ENCODE measurements around the gene ACTN1.

Gene ACTN1

DNA sequence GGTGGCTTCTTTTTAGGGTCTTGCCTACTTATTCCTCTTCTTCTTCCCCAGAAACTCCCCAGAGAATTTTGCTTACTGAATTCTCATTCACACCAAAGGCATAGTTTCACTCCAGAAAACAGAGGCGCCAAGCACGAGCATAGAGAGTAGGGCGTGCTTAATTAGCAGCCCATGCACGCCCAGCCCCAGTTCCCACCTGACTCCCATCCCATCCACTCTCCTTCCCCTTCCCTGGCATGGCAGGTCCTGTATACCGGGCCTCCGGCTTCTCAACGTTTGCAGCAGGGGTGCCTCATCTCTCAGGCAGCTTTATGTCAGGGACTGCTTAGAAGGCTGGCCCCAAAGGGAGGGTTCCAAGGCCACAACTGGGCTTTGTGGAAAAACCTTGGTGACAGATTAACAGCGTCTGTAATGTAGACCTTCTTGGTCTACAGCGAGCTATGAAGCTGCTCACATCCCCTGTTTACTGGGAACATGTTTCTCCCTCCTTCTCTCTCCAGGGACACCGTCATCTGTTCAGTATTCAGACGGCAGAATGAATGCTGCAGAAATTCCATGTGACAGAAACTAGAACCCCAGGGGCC is 62.7 kb downstream of the ACTN1 start:
- no peak for DNase-seq (ENCODE audit: low read depth)

DNA sequence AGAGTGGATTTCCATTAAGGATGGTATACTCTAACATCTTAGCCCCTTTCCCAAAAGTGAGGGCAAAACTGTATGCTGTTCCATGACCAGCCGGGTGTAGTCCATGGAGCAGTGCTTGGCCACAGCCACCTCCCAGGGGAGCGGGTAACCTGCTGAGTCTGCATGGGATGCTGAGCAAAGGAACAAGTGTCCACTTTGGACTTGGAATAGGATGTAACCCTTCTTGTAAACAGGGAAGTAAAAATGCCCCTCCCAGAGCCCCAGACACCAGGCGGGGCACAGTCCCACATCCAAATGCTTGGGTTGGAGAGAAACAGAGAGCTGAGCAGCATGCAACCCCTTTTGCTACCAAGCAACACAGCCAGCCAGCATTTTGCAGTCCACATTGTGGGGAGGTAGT is 65.6 kb downstream of the ACTN1 start:
- no peak for DNase-seq (ENCODE audit: low read depth)

DNA sequence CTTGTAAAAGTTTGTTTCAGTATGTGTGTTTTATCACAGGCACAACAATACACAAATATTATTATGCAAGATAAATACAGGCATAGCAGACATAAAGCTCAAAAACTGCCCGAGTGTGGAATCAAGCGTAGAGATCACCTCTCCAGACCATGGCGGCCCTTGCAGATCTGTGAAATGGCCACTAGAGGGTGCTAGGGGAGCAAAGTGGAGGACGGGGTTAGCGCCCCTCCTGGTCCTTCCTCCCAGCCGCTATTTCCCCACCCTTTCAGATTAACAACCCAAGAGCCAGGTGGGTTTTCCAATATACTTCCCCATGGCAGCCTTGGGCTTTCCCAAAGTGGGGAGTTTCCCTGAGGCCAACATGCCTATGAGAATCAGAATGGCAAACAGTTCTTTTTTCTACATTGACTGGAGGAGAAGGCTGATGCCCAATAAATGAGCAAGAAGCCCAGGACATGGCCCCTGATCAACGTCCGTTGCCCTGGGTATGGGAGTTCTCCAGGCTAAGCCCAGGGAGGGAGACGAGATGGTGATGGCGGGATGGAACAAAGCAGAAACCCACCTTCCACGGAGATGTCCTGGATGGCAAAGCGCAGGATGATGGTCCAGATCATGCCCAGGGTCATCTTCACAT is 67.4 kb downstream of the ACTN1 start:
- DNase-seq (ENCODE audit: low read depth): peak; percentile 66

DNA sequence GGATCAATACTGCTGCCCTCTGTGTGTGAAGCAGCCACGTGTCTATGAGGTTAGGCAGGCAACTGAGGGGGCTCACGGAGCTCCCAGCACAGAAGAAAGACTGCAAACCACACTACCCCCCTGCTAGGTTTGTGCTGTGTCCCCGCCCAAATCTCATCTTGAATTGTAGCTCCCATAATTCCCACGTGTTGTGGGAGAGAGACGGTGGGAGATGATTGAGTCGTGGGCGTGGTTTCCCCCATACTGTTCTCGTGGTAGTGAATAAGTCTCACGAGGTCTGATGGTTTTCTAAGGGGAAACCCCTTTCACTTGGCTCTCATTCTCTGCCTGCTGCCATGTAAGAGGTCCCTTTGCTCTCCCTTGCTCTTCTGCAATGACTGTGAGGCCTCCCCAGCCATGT is 68.6 kb downstream of the ACTN1 start:
- peak; percentile 16 for DNase-seq (ENCODE audit: low read depth)

DNA sequence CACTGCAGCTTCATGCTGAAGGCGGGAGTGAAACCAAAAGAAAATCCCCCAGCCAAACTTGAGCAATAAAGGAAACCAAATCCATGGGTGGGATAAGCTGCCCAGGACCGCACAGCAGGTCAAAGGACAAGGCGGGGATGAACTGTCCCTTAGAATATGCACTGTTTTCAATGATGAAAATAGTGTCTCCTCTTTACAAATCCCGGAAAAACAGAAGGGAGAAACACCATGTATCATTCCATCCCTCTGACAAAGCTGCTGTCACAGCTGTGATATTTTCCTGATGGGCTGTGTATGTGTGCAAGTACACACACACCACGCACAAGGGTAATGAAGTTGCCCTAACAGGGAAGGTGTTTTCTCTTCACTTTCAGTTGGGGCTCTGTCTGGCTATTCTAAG is 70.3 kb downstream of the ACTN1 start:
- peak; percentile 26 for DNase-seq (ENCODE audit: low read depth)

DNA sequence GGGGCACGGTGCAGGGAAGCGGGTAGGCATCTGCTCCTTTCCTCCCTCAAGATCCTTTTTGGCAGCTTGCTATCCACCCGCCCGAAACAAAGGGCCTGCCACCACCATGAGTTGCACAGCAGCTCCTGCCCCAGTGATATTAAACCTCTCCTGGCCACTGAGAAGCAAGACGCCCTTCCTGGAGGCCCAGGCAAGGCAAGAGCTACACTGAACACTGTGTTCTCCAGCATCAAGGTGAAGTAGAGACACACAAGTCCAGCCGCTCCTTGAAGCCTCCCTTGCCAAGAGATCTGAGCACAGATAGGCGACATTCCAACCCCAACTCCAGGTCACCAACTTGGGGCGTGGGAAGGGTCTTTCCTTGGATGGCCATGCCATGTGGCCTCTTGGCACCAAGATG is 70.9 kb downstream of the ACTN1 start:
- no peak for DNase-seq (ENCODE audit: low read depth)

DNA sequence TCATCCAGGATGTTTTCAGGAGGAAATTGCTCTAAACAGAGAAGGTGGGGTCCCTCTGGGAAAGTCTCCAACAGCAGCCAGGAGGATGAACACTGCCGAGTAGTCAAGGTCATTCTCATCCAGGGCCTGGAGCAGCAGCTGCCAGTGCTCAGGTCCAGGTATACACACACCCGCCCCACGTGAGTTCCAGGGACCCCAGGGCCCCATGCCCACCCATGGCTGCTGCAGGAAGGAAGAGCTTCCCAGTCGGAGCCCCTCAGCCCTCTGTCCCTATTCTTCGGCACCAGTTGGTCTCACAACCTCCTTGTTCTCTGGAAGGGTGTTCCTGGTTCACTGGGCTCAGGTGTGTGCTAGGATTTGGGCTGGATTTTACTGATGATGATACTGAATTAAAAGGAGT is 72.7 kb downstream of the ACTN1 start:
- DNase-seq (ENCODE audit: low read depth): no peak

DNA sequence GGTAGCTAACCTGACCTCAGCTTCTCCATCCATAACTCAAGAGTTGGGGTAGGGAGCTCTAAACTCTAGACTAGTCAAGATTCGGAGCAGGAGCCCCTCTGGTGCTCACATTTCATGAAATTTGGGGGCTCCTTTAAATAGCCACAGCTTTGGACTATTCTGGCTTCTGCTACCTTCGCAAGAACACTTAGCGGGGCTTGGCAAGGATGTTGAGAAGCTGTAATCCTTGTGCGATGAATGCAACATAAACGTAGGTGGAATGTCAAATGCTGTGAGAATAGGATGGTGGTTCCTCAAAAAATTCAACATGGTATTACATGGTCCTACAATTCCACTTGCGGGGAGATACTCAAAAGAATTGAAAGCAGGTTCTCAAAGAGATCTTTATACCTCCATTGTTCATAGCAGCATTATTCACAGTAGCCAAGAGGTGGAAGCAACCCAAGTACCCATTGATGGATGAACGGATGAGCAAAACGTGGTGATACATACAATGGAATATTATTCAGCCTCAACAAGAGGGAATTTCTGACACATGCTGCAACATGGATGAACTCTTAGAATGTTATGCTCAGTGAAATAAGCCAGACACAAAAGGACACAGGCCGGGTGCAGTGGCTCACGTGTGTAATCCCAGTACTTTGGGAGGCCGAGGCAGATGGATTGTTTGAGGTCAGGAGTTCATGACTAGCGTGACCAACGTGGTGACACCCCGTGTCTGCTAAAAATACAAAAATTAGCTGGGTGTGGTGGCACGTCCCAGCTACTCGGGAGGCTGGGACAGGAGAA is 73.8 kb downstream of the ACTN1 start:
- no peak for DNase-seq (ENCODE audit: low read depth)

DNA sequence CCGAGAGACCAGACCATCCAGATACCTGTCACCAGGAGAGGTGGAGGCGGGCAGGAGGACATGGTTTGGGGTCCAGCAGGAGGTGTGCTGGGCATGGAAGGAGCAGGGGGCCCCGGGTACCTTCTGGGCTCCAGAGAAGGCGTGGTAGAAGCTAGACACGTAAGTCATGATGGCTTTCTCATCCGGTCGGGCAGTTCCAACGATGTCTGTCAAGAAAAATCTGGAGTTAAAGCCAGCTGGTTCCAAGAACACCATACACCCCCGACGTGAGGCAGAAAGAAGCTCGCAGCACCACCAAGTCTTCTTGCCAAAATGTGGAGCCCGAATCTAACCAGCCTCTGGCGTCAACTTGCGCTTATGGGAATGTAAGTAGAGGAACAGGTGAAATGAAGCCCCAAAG is 76.7 kb downstream of the ACTN1 start:
- no peak for DNase-seq (ENCODE audit: low read depth)

DNA sequence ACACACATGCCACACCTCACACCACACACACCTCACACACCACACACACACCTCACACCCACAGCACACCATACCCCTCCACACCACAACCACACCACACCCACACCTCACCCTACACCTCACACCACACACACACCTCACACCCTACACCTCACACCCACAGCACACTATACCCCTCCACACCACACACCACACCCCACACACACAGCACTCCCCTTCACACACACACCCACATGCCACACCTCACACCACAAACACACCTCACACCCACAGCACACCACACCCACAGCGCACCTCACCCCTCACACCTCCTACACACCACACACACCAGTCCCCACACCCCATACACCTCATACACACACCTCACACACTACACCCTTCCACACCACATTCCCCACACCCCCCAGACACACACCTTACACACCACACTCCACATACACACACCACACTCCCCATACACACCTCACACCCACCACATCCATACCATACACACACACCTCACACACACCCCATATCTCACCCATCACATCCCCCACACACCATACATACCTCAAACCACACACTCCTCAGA is 80.0 kb downstream of the ACTN1 start:
- no peak for DNase-seq (ENCODE audit: low read depth)

DNA sequence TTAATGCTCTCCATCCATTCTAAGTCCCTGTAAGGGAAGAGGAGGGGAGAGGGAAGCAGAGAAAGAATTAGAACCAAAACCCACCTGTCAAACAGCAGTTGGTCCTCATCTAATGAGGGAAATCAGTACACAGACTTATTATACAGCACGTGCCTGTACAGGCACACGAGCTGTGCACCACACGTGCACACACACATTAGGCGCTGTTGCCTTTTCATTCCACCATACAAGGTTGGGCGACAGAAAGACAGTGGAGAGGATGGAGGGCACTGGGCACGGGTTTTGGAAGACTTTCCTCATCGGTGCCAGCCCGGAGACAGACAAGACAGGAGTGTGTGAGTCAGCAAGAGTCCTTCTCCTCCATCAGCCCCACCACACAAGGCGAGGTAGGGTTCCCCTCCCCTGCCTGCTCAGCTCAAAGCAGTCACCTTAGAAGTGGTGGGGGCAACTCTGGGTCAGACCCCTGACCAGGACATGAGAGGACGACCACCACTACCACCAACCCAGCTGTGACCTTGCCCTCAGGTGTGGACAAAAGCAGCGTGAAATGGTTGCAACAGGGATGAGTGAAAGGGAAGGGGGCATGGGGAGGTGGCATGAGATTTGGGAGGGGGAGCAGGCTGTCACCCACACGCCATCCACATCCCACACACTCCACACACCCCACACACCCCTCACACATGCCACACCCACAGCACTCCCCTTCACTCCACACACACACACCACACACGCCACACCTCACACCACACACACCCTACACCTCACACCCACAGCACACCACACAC is 80.7 kb downstream of the ACTN1 start:
- no peak for DNase-seq (ENCODE audit: low read depth)

DNA sequence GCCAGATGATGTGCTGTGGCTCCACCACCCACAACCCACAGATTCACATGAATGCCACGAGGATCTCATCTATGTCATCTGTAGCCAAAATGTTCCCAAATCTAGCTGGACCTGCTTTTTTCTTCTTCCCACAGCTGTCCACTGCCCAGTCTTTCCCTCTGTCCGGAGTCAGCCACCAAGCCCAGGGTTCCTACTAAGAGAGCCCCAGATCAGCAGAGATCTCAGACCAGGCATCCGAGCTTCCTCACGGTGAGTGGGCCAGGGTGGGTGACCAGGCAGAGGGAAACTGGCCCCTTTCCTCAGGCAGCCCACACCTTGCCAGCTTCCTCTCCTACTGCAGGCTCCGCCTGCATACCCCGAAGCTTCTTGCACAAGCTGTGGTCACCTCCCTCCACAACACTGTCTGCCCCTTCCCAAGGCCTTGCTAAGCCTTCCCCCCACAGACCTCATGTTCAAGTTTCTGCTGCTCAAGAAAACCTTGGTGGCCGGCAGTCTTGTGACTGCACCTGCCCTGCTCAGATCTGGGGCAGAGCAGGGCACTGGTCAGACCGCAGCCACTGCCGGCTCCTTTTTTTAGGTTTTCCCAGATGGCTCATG is 81.4 kb downstream of the ACTN1 start:
- peak; percentile 57 for DNase-seq (ENCODE audit: low read depth)

DNA sequence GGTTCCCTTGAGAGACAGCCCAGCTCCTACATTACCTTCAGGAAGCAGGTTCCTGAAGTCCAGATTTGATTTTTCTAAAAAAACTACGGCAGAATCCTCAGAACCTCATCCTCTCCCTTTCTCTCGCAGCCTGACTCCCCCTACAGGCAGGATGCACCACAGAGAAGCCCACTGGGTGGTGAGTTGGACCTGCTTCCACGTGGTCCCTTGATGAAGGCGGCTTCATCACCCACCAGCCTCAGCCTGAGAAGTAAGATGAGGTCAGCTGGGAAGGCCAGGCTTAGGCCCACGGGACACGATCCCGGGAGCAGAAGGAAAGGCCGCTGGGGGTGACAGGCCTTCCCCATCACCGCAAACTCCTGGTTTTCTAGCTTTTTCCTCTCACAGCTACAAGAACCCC is 83.0 kb downstream of the ACTN1 start:
- no peak for DNase-seq (ENCODE audit: low read depth)

DNA sequence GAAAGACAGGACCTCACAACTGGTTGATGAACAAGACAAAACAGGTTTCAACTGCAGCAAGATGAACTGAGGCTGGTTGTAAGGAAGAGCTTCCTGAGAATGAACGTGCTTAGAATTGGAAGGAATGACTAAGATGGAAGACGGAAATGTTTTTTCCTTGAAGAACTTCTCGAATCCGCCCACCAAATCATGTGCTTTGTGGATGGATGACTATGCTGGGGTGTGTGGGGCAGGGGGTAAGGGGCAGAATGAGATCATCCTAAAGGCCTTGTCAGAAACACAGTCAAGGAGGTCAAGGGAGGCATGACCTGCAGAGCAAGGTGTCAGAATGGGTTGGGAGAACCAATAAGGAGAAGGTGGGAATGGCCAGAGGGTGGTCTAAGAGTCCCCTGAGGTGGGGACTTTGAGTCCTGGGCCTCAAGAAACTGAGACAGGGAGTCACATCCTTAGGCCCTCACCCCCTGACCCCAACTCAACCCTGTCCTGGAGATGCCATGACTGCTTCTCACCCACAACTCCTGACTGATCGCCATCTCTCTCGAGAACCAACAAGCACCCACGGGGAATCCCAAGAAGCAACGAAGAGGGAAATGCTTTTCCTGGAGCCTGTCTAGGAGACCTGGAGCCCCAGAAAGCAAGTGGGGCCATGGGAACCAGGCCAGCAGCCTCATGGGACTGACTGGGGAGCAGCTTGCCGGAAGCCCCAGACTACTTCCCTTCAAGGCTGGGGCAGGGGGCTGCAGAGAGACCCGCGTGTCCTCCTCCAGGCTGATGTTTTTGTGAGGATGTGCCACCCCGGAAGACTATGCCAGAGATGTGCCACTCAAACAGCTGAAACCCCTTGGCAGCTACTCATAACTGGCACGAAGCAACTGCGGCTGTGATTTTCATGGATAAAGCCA is 84.0 kb downstream of the ACTN1 start:
- peak; percentile 68 for DNase-seq (ENCODE audit: low read depth)

DNA sequence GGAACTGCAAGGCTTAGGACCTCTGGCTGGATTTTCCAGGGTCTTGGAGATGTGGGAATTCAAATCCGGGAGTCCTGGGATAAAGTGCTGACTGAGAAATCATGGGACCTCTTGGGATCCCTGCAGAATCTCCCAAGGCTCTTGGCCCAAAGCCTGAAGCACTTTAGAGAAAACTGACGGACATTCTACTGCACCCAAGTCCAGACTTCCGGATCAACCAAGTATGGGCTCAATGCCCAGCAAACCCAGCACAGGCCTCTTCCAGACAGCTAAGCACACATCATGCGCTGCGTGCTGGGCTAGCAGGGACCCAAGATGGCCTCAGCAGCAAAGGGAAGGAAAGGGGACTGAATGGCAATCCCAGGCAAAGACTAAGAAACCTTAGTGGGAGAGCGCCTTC is 85.0 kb downstream of the ACTN1 start:
- peak; percentile 42 for DNase-seq (ENCODE audit: low read depth)

DNA sequence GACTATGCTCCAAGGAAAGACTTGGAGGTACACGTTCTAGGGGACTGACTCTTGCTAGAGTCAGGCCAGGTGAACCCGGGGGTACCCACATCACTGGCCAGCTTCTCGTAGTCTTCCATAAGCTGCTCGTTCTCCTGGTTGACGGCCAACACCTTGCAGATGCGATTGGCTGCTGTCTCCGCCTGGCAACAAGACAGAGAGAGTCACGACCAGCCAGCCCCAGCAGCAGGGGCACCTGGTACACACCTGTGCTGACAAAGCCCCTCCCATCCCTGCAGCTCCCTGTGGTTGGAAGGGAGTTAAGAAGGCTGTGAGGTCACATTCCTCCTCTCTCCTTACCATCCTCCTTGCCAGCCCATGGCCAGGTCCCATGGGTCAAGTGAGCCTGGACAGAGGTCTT is 85.5 kb downstream of the ACTN1 start:
- DNase-seq (ENCODE audit: low read depth): no peak

DNA sequence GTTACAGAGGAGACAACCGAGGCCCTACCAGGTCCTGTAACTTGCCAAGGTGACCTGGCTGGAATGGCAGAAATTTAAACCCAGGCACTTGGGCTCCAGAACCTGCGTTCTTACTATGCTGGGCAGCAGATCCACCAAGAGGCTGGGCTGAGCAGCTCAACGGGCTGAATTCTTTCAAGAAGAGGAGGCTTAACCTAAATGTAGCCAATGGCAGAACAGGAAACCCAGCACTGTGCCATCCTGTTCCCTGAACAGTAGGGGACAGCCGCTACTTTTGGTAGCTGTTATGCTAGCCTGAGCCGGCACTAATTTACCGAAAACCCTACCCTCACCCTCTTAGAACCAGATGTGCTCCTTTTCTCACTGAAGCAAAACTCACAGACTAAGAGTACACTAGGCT is 86.1 kb downstream of the ACTN1 start:
- DNase-seq (ENCODE audit: low read depth): no peak

DNA sequence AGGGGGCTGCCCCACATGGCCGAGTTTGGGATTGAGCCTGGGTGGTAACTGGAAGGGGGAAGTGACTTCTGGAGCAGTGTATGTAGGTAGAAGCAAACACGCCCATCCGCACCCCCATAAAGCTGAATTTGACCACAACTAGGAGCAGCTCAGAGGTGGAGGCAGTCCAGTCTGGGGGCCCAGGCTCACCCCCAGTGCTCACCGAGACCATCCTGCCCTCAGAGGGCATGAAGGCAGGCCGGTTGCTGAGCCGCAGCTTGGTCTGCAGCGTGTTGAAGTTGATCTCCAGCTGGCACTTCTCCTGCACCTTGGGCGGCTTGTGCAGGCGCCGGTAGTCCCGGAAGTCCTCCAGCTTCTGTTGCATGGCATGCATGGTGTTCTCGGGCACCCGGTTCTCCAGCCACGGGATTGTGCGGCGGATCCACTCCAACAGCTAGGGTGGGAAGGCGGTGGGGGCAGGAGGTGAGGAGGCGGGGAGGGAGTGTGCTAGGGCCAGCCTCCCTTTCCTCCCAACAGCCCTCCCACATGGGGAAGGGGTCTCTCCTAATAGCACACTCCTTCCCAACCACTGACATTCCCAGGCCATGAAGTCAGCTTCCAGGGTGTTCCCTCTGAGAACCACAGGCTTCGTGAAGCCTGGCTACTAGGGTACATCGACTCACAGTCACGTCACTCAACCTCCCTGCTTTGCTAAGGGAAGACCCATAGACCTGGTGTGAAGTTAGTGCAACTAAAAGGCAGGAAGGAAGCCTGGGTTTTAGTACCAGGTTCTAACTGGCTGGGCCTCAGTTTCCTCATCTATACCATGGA is 87.0 kb downstream of the ACTN1 start:
- DNase-seq (ENCODE audit: low read depth): peak; percentile 87

DNA sequence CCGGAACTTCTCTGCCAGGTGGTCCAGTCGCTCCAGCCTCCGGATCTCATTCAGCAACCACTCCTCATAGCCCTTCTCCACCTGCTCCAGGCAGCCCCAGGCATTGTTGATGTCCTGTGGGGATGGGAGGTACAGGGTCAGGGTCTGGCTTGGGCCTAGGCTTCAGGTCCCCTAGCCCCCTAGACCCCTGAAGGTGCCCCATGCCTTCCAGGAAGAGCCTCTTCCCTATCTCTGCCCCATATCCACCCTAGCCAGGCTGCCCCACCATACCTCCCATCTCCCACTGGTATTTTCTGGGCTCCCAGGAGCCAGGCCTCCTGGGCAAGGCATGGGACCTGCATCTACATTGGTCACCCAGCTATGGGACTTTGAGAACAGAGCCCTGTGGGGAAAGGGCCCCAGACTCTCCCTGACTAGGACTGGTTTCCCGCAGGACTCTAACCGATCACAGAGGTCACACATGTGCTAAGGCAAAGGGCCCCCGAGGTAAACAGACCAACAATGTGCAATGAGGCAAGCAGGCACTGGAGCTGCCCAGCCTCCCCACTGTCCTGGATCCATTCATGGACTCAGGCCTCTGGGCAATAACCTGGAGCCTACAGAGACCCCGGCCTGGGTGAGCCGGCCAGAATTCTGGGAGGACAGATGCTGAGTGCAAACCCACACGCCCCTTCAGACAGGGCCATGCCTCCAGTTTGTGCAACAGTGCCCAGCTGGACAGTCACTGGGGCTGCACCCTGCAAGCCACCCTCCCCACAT is 88.8 kb downstream of the ACTN1 start:
- no peak for DNase-seq (ENCODE audit: low read depth)
